Tibial artery (tissue), 4 donors: ENCODE data around the gene PAQR5.

ENCODE experiments used
- DNase-seq, 2 donors: peaks; one replicate each; pipeline ENCODE4 v3.0.0-alpha.2; 2019
- H3K27ac ChIP-seq, 2 donors: fragments of 200-600 bp; sonication (generic) in 1 of 2; 1 replicate in 1 of 2; 2 replicates in 1 of 2; pipeline ENCODE4 v1.5.1; 2018 to 2019; ENCODE audit warnings: mild to moderate bottlenecking in 1 of 2
- H3K27me3 ChIP-seq, 2 donors: fragments of 200-600 bp; sonication (generic) in 1 of 2; one replicate each; pipeline versions ENCODE4 v1.5.1 to v1.6.0; 2016 to 2019
- H3K36me3 ChIP-seq, 3 donors: fragments of 200-600 bp; sonication (generic) in 2 of 3; one replicate each; pipeline ENCODE4 v1.5.1; 2016 to 2019; ENCODE audit warnings: mild to moderate bottlenecking in 2 of 3
- H3K4me1 ChIP-seq, 4 donors: fragments of 200-600 bp; sonication (generic) in 2 of 4; 1 replicate in 3 of 4; 2 replicates in 1 of 4; pipeline ENCODE4 v1.5.1; 2016 to 2019
- H3K4me3 ChIP-seq, 2 donors: fragments of 200-600 bp; sonication (generic) in 1 of 2; 1 replicate in 1 of 2; 2 replicates in 1 of 2; pipeline ENCODE4 v1.5.1; 2018 to 2019; ENCODE audit warnings: mild to moderate bottlenecking in 2 of 2
- H3K9me3 ChIP-seq, 3 donors: fragments of 200-600 bp; sonication (generic) in 1 of 3; one replicate each; pipeline ENCODE4 v1.5.1; 2016 to 2019
- CTCF ChIP-seq, 2 experiments: fragments of 200-600 bp in 1 of 2; fragments of 450-650 bp in 1 of 2; IDR thresholded peaks; one replicate each; pipeline ENCODE4 v1.5.1; 2017 to 2019; ENCODE audit warnings: antibody characterized with exemption in 2 of 2, mild to moderate bottlenecking in 1 of 2, moderate library complexity in 1 of 2
- intact Hi-C: fragments of 100-400 bp; cut with DNase I; formaldehyde crosslinking; loops from one replicate; pipeline ENCODE4 v1.15.0; 2023; ENCODE audit warnings: low total_unique reads

The PAQR5 gene

GRCh38 chr15:69302929-69303328 is 4.2 kb downstream of the PAQR5 start:
- peaks cover 0 to 48% of the 10 kb centered on the region in 2 donors for H3K27me3 ChIP-seq
- TF ChIP-seq CTCF (IDR thresholded peaks at IDR 0.05): no peak
- intact Hi-C loops: no loop called here

DNA sequence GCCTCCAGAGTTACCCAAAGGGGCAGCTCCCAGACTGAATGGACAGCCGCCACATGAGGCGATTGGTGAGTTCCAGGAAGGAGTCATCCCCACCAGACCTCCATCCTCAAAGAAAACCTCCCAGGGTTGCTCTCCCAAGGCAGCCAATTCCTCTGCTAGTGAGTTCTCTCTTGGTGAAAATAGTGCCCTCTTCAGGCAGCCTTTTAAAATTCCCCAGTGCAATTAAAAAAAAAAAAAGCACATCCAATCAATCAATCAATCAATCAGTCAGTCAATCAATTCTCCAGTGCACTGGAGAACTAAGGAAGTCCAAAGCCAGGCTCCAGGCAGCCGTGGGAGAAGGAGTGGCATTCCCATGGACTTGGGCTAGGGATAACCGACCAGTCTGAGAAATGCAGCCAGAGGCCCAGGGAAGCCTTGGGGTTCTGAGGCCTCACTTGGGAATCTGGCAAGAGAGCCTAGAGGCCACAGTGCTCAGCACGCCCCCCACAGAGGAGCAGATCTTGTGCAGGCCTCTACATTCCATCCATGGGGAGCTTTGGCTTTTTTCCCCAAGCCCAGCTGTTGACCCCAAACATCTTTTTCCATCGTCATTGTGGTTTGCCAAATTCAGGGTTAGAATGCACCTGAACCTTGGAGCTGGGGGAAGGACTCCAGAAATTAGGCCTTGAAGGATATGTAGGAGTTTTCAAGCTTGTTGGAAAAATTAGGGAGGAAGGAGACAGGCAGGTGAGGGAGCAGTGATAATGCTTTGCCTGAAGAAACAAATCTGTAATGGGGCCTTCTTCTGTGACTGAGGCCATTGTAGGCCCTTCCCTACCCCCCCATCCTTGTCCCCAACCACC is 4.8 kb downstream of the PAQR5 start:
- H3K27ac ChIP-seq: no peak overlapping the region
- intact Hi-C loops: no loop called here
- no peaks in the 10 kb centered on the region for H3K36me3 ChIP-seq
- DNase-seq: no peak
- H3K4me1 ChIP-seq: peaks cover 0 to 16% (median 11%) of the 10 kb centered on the region in 4 donors
- H3K27me3 ChIP-seq: peaks cover 0 to 41% of the 10 kb centered on the region in 2 donors
- no peaks in the 10 kb centered on the region for H3K9me3 ChIP-seq
- H3K4me3 ChIP-seq: no peak overlapping the region
- no peak for TF ChIP-seq CTCF (IDR thresholded peaks at IDR 0.05)

More at GRCh38 chr15:69302929-69303328, 4.2 kb downstream of the PAQR5 start:
- DNase-seq: no peak
- no peak overlapping the region for H3K27ac ChIP-seq
- no peaks in the 10 kb centered on the region for H3K36me3 ChIP-seq
- peaks cover 0 to 18% (median 12%) of the 10 kb centered on the region in 4 donors for H3K4me1 ChIP-seq
- H3K4me3 ChIP-seq: no peak overlapping the region
- H3K9me3 ChIP-seq: no peaks in the 10 kb centered on the region

DNA sequence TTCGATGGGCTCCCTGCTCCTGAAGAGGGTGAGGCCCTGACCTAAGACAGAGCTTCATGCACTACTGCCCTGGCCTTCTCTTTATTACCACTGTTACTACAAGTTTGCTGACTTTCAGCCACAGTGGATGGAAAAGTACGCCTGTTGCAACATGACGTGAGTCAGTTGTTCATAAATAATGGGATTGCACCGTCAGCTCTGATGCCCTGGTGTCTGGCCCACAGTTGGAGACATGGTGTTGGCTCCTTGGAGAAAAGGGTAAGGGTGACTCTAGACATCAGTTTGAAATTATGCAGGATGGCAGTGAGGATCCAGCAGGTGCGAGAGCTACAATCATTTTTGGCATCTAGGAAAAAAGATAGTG is 5.5 kb downstream of the PAQR5 start:
- Histone ChIP-seq H3K4me1 (peaks cover 0 to 10% (median 4%) of the 10 kb centered on the region in 4 donors), H3K4me3 (no peak overlapping the region), H3K9me3 (no peaks in the 10 kb centered on the region), H3K36me3 (no peaks in the 10 kb centered on the region), H3K27ac (no peak overlapping the region), H3K27me3 (peaks cover 0 to 35% of the 10 kb centered on the region in 2 donors)
- TF ChIP-seq CTCF (IDR thresholded peaks at IDR 0.05): no peak
- intact Hi-C loops: no loop called here
- no peak for DNase-seq

- intact Hi-C loops: no loop called here
- H3K9me3 ChIP-seq: no peaks in the 10 kb centered on the region
- DNase-seq: no peak
Observed at GRCh38 chr15:69305204-69305931, 6.7 kb downstream of the PAQR5 start.

More at GRCh38 chr15:69305204-69305931, 6.7 kb downstream of the PAQR5 start:
- Histone ChIP-seq H3K36me3 (no peaks in the 10 kb centered on the region), H3K4me1 (no peaks in the 10 kb centered on the region), H3K27me3 (peaks cover 0 to 23% of the 10 kb centered on the region in 2 donors), H3K4me3 (no peak overlapping the region), H3K27ac (no peak overlapping the region)
- TF ChIP-seq CTCF (IDR thresholded peaks at IDR 0.05): no peak
